HepG2 (cell line): ENCODE measurements around the gene KATNA1. TPM values are rescaled to one million over a fixed set of nuclear protein-coding genes. Genes with fewer than 3 reads are reported as not detected.
A peak's percentile ranks its signal among the peaks of the same experiment; 100 is the strongest.

ENCODE experiments used
- BRCA1 ChIP-seq: sonication (generic); formaldehyde crosslinking; IDR thresholded peaks from 2 replicates; pipeline ENCODE4 v1.4.0; 2020; ENCODE audit warnings: missing genetic modification reagents
- CCDC6 ChIP-seq: sonication (generic); formaldehyde crosslinking; IDR thresholded peaks from 2 replicates; pipeline ENCODE4 v1.8.1; 2022; ENCODE audit warnings: mild to moderate bottlenecking, missing genetic modification reagents, moderate library complexity
- CREB3 ChIP-seq: sonication (generic); formaldehyde crosslinking; IDR thresholded peaks from 2 replicates; pipeline ENCODE4 v1.5.0; 2020; ENCODE audit warnings: missing genetic modification reagents
- CREM ChIP-seq, 2 experiments: sonication (generic) in 1 of 2; formaldehyde crosslinking in 1 of 2; IDR thresholded peaks; 2 replicates each; pipeline versions ENCODE4 v1.4.0 to v1.6.1; 2016 to 2020; ENCODE audit warnings: antibody characterized with exemption in 1 of 2, mild to moderate bottlenecking in 1 of 2, missing genetic modification reagents in 1 of 2
- FOXA3 ChIP-seq: IDR thresholded peaks from 2 replicates; pipeline ENCODE4 v1.6.1; 2016; ENCODE audit warnings: missing genetic modification reagents, missing compliant biosample characterization
- FOXC1 ChIP-seq: sonication (generic); formaldehyde crosslinking; IDR thresholded peaks from 2 replicates; pipeline ENCODE4 v1.8.0; 2022; ENCODE audit warnings: mild to moderate bottlenecking, missing genetic modification reagents, borderline replicate concordance
- KLF11 ChIP-seq: IDR thresholded peaks from 2 replicates; pipeline ENCODE4 v1.6.1; 2016; ENCODE audit warnings: missing compliant biosample characterization
- MEIS2 ChIP-seq: sonication (generic); formaldehyde crosslinking; IDR thresholded peaks from 2 replicates; pipeline ENCODE4 v1.9.0; 2021; ENCODE audit warnings: mild to moderate bottlenecking, missing genetic modification reagents
- NCOA2 ChIP-seq: sonication (generic); formaldehyde crosslinking; IDR thresholded peaks from 2 replicates; pipeline ENCODE4 v1.8.0; 2022; ENCODE audit warnings: inconsistent platforms
- PLSCR1 ChIP-seq: sonication (generic); formaldehyde crosslinking; IDR thresholded peaks from 2 replicates; pipeline ENCODE4 v1.5.0; 2020; ENCODE audit warnings: missing genetic modification reagents, mild to moderate bottlenecking, borderline replicate concordance
- REPIN1 ChIP-seq: sonication (generic); formaldehyde crosslinking; IDR thresholded peaks from 2 replicates; pipeline ENCODE4 v1.8.0; 2022; ENCODE audit warnings: missing genetic modification reagents, low read depth, mild to moderate bottlenecking, borderline replicate concordance
- SIX4 ChIP-seq: sonication (generic); formaldehyde crosslinking; IDR thresholded peaks from 2 replicates; pipeline ENCODE4 v1.4.0; 2020; ENCODE audit warnings: missing genetic modification reagents
- THAP8 ChIP-seq: sonication (generic); formaldehyde crosslinking; IDR thresholded peaks from 2 replicates; pipeline ENCODE4 v1.5.1; 2020; ENCODE audit warnings: missing genetic modification reagents, mild to moderate bottlenecking, borderline replicate concordance
- ZBTB26 ChIP-seq: IDR thresholded peaks from 2 replicates; pipeline ENCODE4 v1.6.1; 2016; ENCODE audit warnings: missing compliant biosample characterization, missing genetic modification reagents, borderline replicate concordance
- ZFX ChIP-seq: sonication (generic); formaldehyde crosslinking; IDR thresholded peaks from 2 replicates; pipeline ENCODE4 v1.4.0; 2020; ENCODE audit warnings: mild to moderate bottlenecking, low read depth, missing genetic modification reagents, moderate library complexity
- ZNF121 ChIP-seq: sonication (generic); formaldehyde crosslinking; IDR thresholded peaks from 2 replicates; pipeline ENCODE4 v1.5.0; 2020; ENCODE audit warnings: mild to moderate bottlenecking, missing genetic modification reagents
- ZNF282 ChIP-seq: fragments of 450-650 bp; IDR thresholded peaks from 2 replicates; pipeline ENCODE4 v1.6.1; 2018; ENCODE audit not compliant: partially characterized antibody
- ZNF333 ChIP-seq: sonication (generic); formaldehyde crosslinking; IDR thresholded peaks from 2 replicates; pipeline ENCODE4 v1.4.0; 2020; ENCODE audit warnings: mild to moderate bottlenecking, missing genetic modification reagents, borderline replicate concordance
- ZNF546 ChIP-seq: sonication (generic); formaldehyde crosslinking; conservative IDR thresholded peaks from 2 replicates; pipeline ENCODE4 v1.8.1; 2023; ENCODE audit warnings: mild to moderate bottlenecking, missing genetic modification reagents
- ZNF556 ChIP-seq: sonication (generic); formaldehyde crosslinking; IDR thresholded peaks from 2 replicates; pipeline ENCODE4 v1.4.0; 2020; ENCODE audit warnings: mild to moderate bottlenecking, missing genetic modification reagents, borderline replicate concordance
- polyA plus RNA-seq, 8 experiments: library from polyadenylated mRNA; depleted of rRNA in 3 of 8; stranded (reverse) in 7 of 8; unstranded in 1 of 8; fragments of >200 nt; fragmentation: Illumina TruSeq in 4 of 8; extraction: Trizol in 4 of 8; gene quantifications; 2 replicates each; pipeline versions ENCODE4 v1.2.1 to v1.2.3, GENCODE V29; 2011 to 2016; ENCODE audit warnings: low read depth in 4 of 8, missing spikeins in 1 of 8, mixed read lengths in 1 of 8; ENCODE audit not compliant: insufficient read depth in 1 of 8
- total RNA-seq, 5 experiments: library from RNA; depleted of rRNA; stranded (reverse); fragments of >200 nt; fragmentation: Illumina TruSeq; extraction: Trizol; gene quantifications; 2 replicates each; pipeline ENCODE4 v1.2.3, GENCODE V29; 2016; ENCODE audit warnings: low read depth in 1 of 5
- TF ChIP-seq, protein P1 (sequence below): sonication (generic); formaldehyde crosslinking; IDR thresholded peaks from 2 replicates; pipeline ENCODE4 v1.5.0; 2020; ENCODE audit warnings: mild to moderate bottlenecking, missing genetic modification reagents, moderate library complexity
- TF ChIP-seq, protein P2 (sequence below): sonication (generic); formaldehyde crosslinking; IDR thresholded peaks from 2 replicates; pipeline ENCODE4 v1.8.0; 2022; ENCODE audit warnings: mild to moderate bottlenecking, missing genetic modification reagents

The KATNA1 gene
- total and polyA plus RNA-seq, 2 of the 13 experiments (the other 11 are each of a cell fraction or from before 2014, with no cell fraction given), result 14.8 to 25.3 TPM

- TF ChIP-seq CREM (IDR thresholded peaks at IDR 0.05) (0 out of 2 replicates have a peak, but pooled peaks have one; percentile 17), CREM (CRISPR knock-in tag; IDR thresholded peaks at IDR 0.05) (no peak), ZNF556 (no peak), FOXA3 (CRISPR knock-in tag) (0 out of 2 replicates have a peak, but pooled peaks have one; percentile 19), KLF11 (CRISPR knock-in tag) (no peak), CREB3 (CRISPR knock-in tag) (0 out of 2 replicates have a peak, but pooled peaks have one; percentile 48), PLSCR1 (CRISPR knock-in tag) (no peak), THAP8 (no peak), ZNF546 (CRISPR knock-in tag) (no peak), BRCA1 (CRISPR knock-in tag) (no peak), SIX4 (no peak), ZFX (CRISPR knock-in tag) (no peak), ZNF121 (CRISPR knock-in tag) (no peak), FOXC1 (CRISPR knock-in tag) (no peak), NCOA2 (CRISPR knock-in tag) (peak; percentile 36), ZNF282 (no peak), ZBTB26 (no peak), MEIS2 (no peak), CCDC6 (no peak), REPIN1 (CRISPR knock-in tag) (peak; percentile 73; the same call in 1 of the 2 replicates), ZNF333 (no peak)
- TF ChIP-seq, protein P1, sequence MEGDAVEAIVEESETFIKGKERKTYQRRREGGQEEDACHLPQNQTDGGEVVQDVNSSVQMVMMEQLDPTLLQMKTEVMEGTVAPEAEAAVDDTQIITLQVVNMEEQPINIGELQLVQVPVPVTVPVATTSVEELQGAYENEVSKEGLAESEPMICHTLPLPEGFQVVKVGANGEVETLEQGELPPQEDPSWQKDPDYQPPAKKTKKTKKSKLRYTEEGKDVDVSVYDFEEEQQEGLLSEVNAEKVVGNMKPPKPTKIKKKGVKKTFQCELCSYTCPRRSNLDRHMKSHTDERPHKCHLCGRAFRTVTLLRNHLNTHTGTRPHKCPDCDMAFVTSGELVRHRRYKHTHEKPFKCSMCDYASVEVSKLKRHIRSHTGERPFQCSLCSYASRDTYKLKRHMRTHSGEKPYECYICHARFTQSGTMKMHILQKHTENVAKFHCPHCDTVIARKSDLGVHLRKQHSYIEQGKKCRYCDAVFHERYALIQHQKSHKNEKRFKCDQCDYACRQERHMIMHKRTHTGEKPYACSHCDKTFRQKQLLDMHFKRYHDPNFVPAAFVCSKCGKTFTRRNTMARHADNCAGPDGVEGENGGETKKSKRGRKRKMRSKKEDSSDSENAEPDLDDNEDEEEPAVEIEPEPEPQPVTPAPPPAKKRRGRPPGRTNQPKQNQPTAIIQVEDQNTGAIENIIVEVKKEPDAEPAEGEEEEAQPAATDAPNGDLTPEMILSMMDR (CRISPR knock-in tag), result peak; percentile 87
- TF ChIP-seq, protein P2, sequence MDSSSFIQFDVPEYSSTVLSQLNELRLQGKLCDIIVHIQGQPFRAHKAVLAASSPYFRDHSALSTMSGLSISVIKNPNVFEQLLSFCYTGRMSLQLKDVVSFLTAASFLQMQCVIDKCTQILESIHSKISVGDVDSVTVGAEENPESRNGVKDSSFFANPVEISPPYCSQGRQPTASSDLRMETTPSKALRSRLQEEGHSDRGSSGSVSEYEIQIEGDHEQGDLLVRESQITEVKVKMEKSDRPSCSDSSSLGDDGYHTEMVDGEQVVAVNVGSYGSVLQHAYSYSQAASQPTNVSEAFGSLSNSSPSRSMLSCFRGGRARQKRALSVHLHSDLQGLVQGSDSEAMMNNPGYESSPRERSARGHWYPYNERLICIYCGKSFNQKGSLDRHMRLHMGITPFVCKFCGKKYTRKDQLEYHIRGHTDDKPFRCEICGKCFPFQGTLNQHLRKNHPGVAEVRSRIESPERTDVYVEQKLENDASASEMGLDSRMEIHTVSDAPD (CRISPR knock-in tag), result no peak
These were observed 82.7 kb downstream of the KATNA1 start, which contains the start of gene GINM1 (continued) for GRCh38 chr6:149565527-149566409.
